Choroid plexus epithelial cell (primary cell): ENCODE measurements around the gene SERPINA5.
A peak's percentile ranks its signal among the peaks of the same experiment; 100 is the strongest.

ENCODE experiments used
- DNase-seq: peaks from one replicate; pipeline ENCODE4 v3.0.0-alpha.2; 2010; ENCODE audit warnings: low read depth
- H3K4me3 ChIP-seq: 2 replicates; pipeline ENCODE4 v1.5.1; 2011; ENCODE audit warnings: low read depth, mild to moderate bottlenecking, control low read depth, low read length, moderate library complexity
- CTCF ChIP-seq: conservative IDR thresholded peaks from 2 replicates; pipeline ENCODE4 v1.5.1; 2011; ENCODE audit warnings: low read depth, mild to moderate bottlenecking, control low read depth, inconsistent platforms, low read length, moderate library complexity

The SERPINA5 gene

DNA sequence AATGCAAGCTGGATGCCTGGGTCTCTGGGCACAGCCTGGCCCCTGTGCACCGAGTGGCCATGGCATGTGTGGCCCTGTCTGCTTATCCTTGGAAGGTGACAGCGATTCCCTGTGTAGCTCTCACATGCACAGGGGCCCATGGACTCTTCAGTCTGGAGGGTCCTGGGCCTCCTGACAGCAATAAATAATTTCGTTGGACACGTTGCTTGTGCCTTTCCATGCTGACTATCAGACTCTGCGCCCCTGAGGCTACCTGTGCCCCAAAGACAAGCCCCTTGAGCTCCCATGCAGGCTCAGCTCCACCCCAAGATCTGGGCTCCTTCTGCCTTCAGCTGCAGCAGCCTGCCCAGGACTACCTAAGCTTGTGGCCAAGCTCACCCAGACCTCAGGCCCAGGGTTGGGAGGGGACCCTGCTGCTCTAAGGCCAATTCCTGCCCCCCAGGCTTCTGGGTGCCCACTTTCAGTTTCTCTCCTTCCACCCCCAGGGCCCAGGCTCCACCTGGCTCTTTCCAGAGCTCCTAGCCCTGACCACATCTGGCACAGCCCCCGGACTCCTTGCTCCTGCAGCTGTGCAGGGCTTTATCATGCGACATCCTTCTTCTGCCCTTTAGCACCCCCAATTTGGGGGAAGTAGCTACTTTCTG lies 42.8 kb downstream of the SERPINA5 start:
- TF ChIP-seq CTCF, result no peak
- DNase-seq, result no peak
- H3K4me3 ChIP-seq, result no peak overlapping the region

- no peak for DNase-seq
- no peak overlapping the region for H3K4me3 ChIP-seq
- no peak for TF ChIP-seq CTCF
Observed at GRCh38 chr14:94624537-94625352, 43.5 kb downstream of the SERPINA5 start.

DNA sequence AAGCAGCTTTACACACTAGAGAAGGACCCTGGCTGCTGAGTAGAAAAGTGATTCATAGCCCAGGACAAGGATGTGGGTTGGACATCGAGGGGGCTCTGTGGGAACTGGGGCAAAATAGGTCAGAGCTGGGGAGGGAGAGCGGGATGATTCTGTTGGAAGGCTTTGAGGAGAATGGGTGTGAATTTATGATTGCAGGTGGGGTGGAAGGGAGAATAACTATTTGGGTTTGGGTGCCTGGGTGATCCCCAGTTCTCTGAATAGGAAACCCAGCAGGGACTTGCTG lies 44.1 kb downstream of the SERPINA5 start:
- no peak for TF ChIP-seq CTCF
- no peak overlapping the region for H3K4me3 ChIP-seq
- peak; percentile 17 for DNase-seq

DNA sequence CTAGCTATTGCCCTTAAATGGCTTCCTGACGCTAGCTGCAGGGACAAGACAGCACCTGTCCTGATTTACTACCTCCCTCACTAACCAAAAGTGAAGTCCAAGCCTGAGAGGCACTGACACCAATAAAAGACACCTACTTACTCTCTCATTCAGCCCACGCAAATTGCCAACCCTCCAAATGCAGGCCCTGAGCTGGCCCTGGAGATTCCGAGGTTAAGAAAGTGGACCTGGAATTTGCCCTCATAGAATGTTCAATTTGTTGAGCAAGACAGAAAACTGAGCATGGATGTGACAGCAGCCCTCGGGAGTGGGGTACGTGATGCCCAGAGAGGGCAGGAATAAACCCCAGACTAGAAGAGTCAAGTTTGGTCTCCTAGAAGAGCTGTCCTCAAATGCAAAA lies 47.4 kb downstream of the SERPINA5 start:
- TF ChIP-seq CTCF, result no peak
- no peak overlapping the region for H3K4me3 ChIP-seq
- DNase-seq, result no peak

DNA sequence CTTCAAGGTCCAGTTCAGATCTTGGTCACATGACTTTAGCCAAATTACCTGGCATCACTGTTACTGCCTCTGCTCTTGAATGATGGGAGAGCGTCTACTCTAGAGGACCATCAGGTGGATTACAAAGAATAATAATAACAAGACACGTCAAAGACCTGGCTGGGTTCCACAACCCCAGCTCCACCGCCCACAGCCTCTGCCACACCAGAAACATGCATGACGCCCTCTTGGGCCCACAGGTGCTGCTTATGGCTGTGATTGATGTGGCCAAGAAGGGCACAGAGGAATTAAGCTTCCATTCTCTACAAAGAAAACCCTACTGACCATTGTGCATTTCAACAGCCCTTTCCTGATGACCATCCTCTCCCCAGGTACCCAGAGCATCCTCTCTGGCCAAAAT lies 49.2 kb downstream of the SERPINA5 start:
- H3K4me3 ChIP-seq, result no peak overlapping the region
- DNase-seq, result no peak
- no peak for TF ChIP-seq CTCF

- no peak overlapping the region for H3K4me3 ChIP-seq
- no peak for DNase-seq
Observed at GRCh38 chr14:94631050-94631449, 49.8 kb downstream of the SERPINA5 start.

More at GRCh38 chr14:94631050-94631449, 49.8 kb downstream of the SERPINA5 start:
- TF ChIP-seq CTCF, result no peak
